Endothelial cell of umbilical vein (primary cell): ENCODE results near the gene MIA2. TPM values are rescaled to one million over a fixed set of nuclear protein-coding genes. Genes with fewer than 3 reads are reported as not detected.

ENCODE experiments used
- BruUV-seq: library from RNA; stranded (reverse); fragments of 400-500 nt; replicated peaks from 2 replicates; lab custom pipeline; 2021; lab: Mats Ljungman, UMichigan
- CTCF ChIA-PET: fragments of 300-600, 350-600 bp; sonication (Branson Sonifier 250); formaldehyde crosslinking; loops from one replicate; lab custom pipeline; 2021; ENCODE audit warnings: antibody characterized with exemption, inconsistent platforms; lab: Charles Lee
- POLR2A ChIA-PET: fragments of 300-600, 350-600 bp; sonication (Branson Sonifier 250); formaldehyde crosslinking; loops from one replicate; lab custom pipeline; 2021; ENCODE audit warnings: antibody characterized with exemption, inconsistent platforms; lab: Charles Lee
- DNase-seq: peaks from one replicate; pipeline ENCODE4 v3.0.0-alpha.2; 2011; ENCODE audit warnings: low read depth, low spot score
- FAIRE-seq: peaks from 2 replicates; lab custom pipeline; 2011; peaks lifted over from hg19 to GRCh38; lab: Jason Lieb, UNC
- H2AFZ ChIP-seq: 2 replicates; pipeline ENCODE4 v1.6.0; 2012; ENCODE audit warnings: low read depth, low read length, control low read depth, inconsistent platforms
- H3K27ac ChIP-seq: 2 replicates; pipeline ENCODE4 v1.5.1; 2011; ENCODE audit warnings: low read depth, mild to moderate bottlenecking, control low read depth, low read length, moderate library complexity; ENCODE audit not compliant: insufficient read depth
- H3K27me3 ChIP-seq, 2 experiments: 2 replicates each; pipeline versions ENCODE4 v1.6.0 to v1.6.1; 2011; ENCODE audit warnings: low read length in 2 of 2, mixed read lengths in 1 of 2; ENCODE audit not compliant: control insufficient read depth in 2 of 2, insufficient read depth in 2 of 2
- H3K36me3 ChIP-seq, 2 experiments: 2 replicates in 1 of 2; 3 replicates in 1 of 2; pipeline ENCODE4 v1.5.1; 2011; ENCODE audit warnings: low read length in 2 of 2, mild to moderate bottlenecking in 1 of 2, moderate library complexity in 1 of 2; ENCODE audit not compliant: control insufficient read depth in 2 of 2, insufficient read depth in 2 of 2; ENCODE audit errors: extremely low read depth in 1 of 2
- H3K4me1 ChIP-seq: 3 replicates; pipeline ENCODE4 v1.5.1; 2011; ENCODE audit warnings: mild to moderate bottlenecking, low read length; ENCODE audit not compliant: control insufficient read depth, insufficient read depth; ENCODE audit errors: extremely low read depth
- H3K4me2 ChIP-seq: 2 replicates; pipeline ENCODE4 v1.6.1; 2011; ENCODE audit warnings: low read length, control low read depth, mixed read lengths; ENCODE audit not compliant: insufficient read depth
- H3K4me3 ChIP-seq, 3 experiments: fragments of 200-600 bp in 1 of 3; sonication (generic), shearing (Covaris generic) in 1 of 3; replicated peaks in 1 of 3; 2 replicates each; pipeline ENCODE4 v1.5.1; 2011 to 2016; ENCODE audit warnings: control low read depth in 3 of 3, low read length in 3 of 3, mild to moderate bottlenecking in 2 of 3, inconsistent platforms in 1 of 3, low read depth in 1 of 3, moderate library complexity in 1 of 3; ENCODE audit not compliant: insufficient read depth in 1 of 3
- H3K79me2 ChIP-seq: 2 replicates; pipeline ENCODE4 v1.6.0; 2012; ENCODE audit warnings: low read length, inconsistent platforms; ENCODE audit not compliant: control insufficient read depth, insufficient read depth
- H3K9ac ChIP-seq: replicated peaks from 2 replicates; pipeline ENCODE3; 2011; ENCODE audit warnings: low read length, control low read depth; ENCODE audit not compliant: insufficient read depth; ENCODE audit errors: extremely low read depth
- H3K9me1 ChIP-seq: replicated peaks from 3 replicates; pipeline ENCODE4 v1.6.0; 2011; ENCODE audit warnings: mild to moderate bottlenecking, low read length; ENCODE audit not compliant: control insufficient read depth, insufficient read depth; ENCODE audit errors: extremely low read depth
- H3K9me3 ChIP-seq: replicated peaks from 2 replicates; pipeline ENCODE4 v1.5.1; 2012; ENCODE audit warnings: low read length, inconsistent platforms; ENCODE audit not compliant: control insufficient read depth, insufficient read depth
- H4K20me1 ChIP-seq: replicated peaks from 2 replicates; pipeline ENCODE3; 2011; ENCODE audit warnings: mild to moderate bottlenecking, low read length; ENCODE audit not compliant: control insufficient read depth, insufficient read depth; ENCODE audit errors: extremely low read depth
- EZH2 ChIP-seq: IDR thresholded peaks from 2 replicates; pipeline ENCODE4 v1.6.1; 2012; ENCODE audit warnings: borderline replicate concordance, low read depth, mild to moderate bottlenecking, moderate library complexity, low read length, inconsistent platforms; ENCODE audit not compliant: severe bottlenecking
- FOS ChIP-seq: IDR thresholded peaks from 2 replicates; pipeline ENCODE4 v1.6.1; 2011; ENCODE audit warnings: mild to moderate bottlenecking, low read length, moderate library complexity, borderline replicate concordance; ENCODE audit not compliant: insufficient read depth
- GATA2 ChIP-seq: IDR thresholded peaks from 2 replicates; pipeline ENCODE4 v1.7.0; 2011; ENCODE audit warnings: low read depth, mild to moderate bottlenecking, moderate library complexity, mixed read lengths, low read length; ENCODE audit not compliant: insufficient read length, insufficient read depth
- JUN ChIP-seq: IDR thresholded peaks from 2 replicates; pipeline ENCODE4 v1.6.1; 2011; ENCODE audit warnings: borderline replicate concordance, low read depth; ENCODE audit not compliant: insufficient read length, insufficient read depth
- MYC ChIP-seq: IDR thresholded peaks from one replicate; pipeline ENCODE4 v1.6.1; 2011; ENCODE audit warnings: mild to moderate bottlenecking, low read depth, low read length
- POLR2A ChIP-seq: IDR thresholded peaks from 2 replicates; pipeline ENCODE4 v1.6.1; 2012; ENCODE audit warnings: low read depth, mild to moderate bottlenecking, control low read depth, low read length
- POLR2AphosphoS5 ChIP-seq: IDR thresholded peaks from 2 replicates; pipeline ENCODE4 v1.6.1; 2012; ENCODE audit warnings: low read depth, mild to moderate bottlenecking, control low read depth, low read length, moderate library complexity; ENCODE audit not compliant: insufficient read depth
- dilution Hi-C: fragments of 300-500 bp; cut with MboI; formaldehyde crosslinking; loops from one replicate; pipeline ENCODE4 v1.15.0; 2019; ENCODE audit warnings: low sequenced_read_pairs; ENCODE audit not compliant: extremely low pct_ligation_motif_present
- intact Hi-C: fragments of 100-400 bp; cut with micrococcal nuclease; formaldehyde crosslinking; loops from one replicate; pipeline ENCODE4 v1.10.0; 2022
- polyA plus RNA-seq, 4 experiments: library from polyadenylated mRNA; depleted of rRNA in 3 of 4; stranded (reverse) in 3 of 4; unstranded in 1 of 4; fragments of >200 nt; gene quantifications; 2 replicates each; pipeline versions ENCODE4 v1.2.1 to v1.2.3, GENCODE V29; 2011 to 2012; ENCODE audit warnings: missing spikeins in 1 of 4
- total RNA-seq: library from RNA; stranded (reverse); gene quantifications from 2 replicates; pipeline ENCODE4 v1.2.3, GENCODE V29; 2021
- TF ChIP-seq, protein P1 (sequence below), 2 donors: IDR thresholded peaks; 1 replicate in 1 of 2; 2 replicates in 1 of 2; pipeline ENCODE4 v1.5.1; 2011; ENCODE audit warnings: low read length in 2 of 2, mild to moderate bottlenecking in 2 of 2, moderate library complexity in 2 of 2, control low read depth in 1 of 2, inconsistent platforms in 1 of 2, low read depth in 1 of 2; ENCODE audit not compliant: insufficient read depth in 1 of 2; ENCODE audit errors: extremely low read depth in 1 of 2
- TF ChIP-seq, protein P2 (sequence below): IDR thresholded peaks from 2 replicates; pipeline ENCODE4 v1.6.1; 2011; ENCODE audit not compliant: insufficient read depth, insufficient read length

Gene MIA2
- total and polyA plus RNA-seq, 2 donors (not counting 3 experiments of a cell fraction or from before 2014, with no cell fraction given): 9.4 to 14.9 TPM

DNA sequence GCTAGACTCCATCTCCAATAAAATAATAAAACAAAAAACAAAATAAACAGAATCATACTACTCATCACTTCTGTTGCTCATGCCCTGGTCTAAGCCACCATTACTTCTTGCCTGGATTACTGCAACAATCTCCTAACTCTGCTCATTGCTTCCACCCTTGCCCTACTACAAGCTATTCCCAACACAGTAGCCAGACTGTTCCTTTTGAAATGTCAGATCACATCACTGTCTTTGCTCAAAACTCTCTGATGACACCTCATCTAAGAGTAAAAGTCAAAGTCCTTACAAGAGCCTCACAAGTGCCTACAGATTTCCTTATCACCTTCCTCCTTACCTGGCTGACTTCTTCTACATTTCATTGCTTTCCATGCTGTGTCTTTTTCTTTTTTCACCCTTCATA lies 188.5 kb downstream of the MIA2 start:
- FAIRE-seq: no peak

More for the DNA sequence above, 188.5 kb downstream of the MIA2 start:
- intact Hi-C loops: no loop called here
- H3K36me3 ChIP-seq: no peaks in the 10 kb centered on the region
- POLR2A ChIA-PET: no interaction called here
- H3K4me2 ChIP-seq: no peak overlapping the region
- no peak overlapping the region for H3K4me3 ChIP-seq
- TF ChIP-seq, protein P1, sequence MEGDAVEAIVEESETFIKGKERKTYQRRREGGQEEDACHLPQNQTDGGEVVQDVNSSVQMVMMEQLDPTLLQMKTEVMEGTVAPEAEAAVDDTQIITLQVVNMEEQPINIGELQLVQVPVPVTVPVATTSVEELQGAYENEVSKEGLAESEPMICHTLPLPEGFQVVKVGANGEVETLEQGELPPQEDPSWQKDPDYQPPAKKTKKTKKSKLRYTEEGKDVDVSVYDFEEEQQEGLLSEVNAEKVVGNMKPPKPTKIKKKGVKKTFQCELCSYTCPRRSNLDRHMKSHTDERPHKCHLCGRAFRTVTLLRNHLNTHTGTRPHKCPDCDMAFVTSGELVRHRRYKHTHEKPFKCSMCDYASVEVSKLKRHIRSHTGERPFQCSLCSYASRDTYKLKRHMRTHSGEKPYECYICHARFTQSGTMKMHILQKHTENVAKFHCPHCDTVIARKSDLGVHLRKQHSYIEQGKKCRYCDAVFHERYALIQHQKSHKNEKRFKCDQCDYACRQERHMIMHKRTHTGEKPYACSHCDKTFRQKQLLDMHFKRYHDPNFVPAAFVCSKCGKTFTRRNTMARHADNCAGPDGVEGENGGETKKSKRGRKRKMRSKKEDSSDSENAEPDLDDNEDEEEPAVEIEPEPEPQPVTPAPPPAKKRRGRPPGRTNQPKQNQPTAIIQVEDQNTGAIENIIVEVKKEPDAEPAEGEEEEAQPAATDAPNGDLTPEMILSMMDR (IDR thresholded peaks at IDR 0.05; ENCODE audit: extremely low read depth in 1 of 2, insufficient read depth in 1 of 2, low read depth in 1 of 2, low read length in 2 of 2): no peak
- TF ChIP-seq POLR2A: no peak
- TF ChIP-seq, protein P2, sequence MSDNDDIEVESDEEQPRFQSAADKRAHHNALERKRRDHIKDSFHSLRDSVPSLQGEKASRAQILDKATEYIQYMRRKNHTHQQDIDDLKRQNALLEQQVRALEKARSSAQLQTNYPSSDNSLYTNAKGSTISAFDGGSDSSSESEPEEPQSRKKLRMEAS: no peak
- no peak for TF ChIP-seq GATA2
- TF ChIP-seq EZH2: no peak
- TF ChIP-seq POLR2AphosphoS5: no peak
- TF ChIP-seq FOS: no peak
- TF ChIP-seq JUN: no peak
- no peak for TF ChIP-seq MYC
- H3K9me1 ChIP-seq: no peaks in the 10 kb centered on the region
- no peak overlapping the region for H2AFZ ChIP-seq
- CTCF ChIA-PET: interaction anchor here (0.6 kb wide), 1 partner anchor 24 kb away, joined by 3 read pairs; no protein-coding TSS in a partner anchor
- no peaks in the 10 kb centered on the region for H3K9me3 ChIP-seq
- no peaks in the 10 kb centered on the region for H4K20me1 ChIP-seq
- H3K27ac ChIP-seq: no peak overlapping the region
- BruUV-seq: no TSS peak
- peaks cover 17% of the 10 kb centered on the region for H3K79me2 ChIP-seq
- dilution Hi-C loops: no loop called here
- no peak overlapping the region for H3K9ac ChIP-seq
- H3K4me1 ChIP-seq: peaks cover 12% of the 10 kb centered on the region
- no peak for DNase-seq
- H3K27me3 ChIP-seq: no peaks in the 10 kb centered on the region
